GM21447 (cell line): ENCODE results near the gene IL15.
A peak's percentile ranks its signal among the peaks of the same experiment; 100 is the strongest.

Experiments
- ATAC-seq: cut with Tn5 transposase; IDR thresholded peaks from one replicate; pipeline ENCODE4 v1.9.1; 2021; ENCODE audit not compliant: unreplicated experiment

Gene IL15

GRCh38 chr4:141761926-141762325 lies 125.5 kb downstream of the IL15 start:
- ATAC-seq: no peak

- ATAC-seq: no peak
These were observed 127.0 kb downstream of the IL15 start for GRCh38 chr4:141763374-141763773.

- no peak for ATAC-seq
These were observed 132.6 kb downstream of the IL15 start for GRCh38 chr4:141768954-141769353.

GRCh38 chr4:141771889-141772830 lies 135.8 kb downstream of the IL15 start:
- peak; percentile 72 for ATAC-seq

GRCh38 chr4:141772838-141773237 lies 136.5 kb downstream of the IL15 start:
- no peak for ATAC-seq

GRCh38 chr4:141782205-141782604 lies 145.8 kb downstream of the IL15 start:
- ATAC-seq: no peak
